RWPE2 (cell line): Measurements from ENCODE around the gene ERG28.

Experiments used
- ATAC-seq: fragments of 200-7000 bp; cut with Tn5 transposase; 3 replicates; pipeline ENCODE4 v1.9.1; 2021; ENCODE audit warnings: low read depth
- DNase-seq: peaks from one replicate; pipeline ENCODE4 v3.0.0-alpha.2; 2020; ENCODE audit warnings: low spot score
- H3K27ac ChIP-seq: fragments of 450-650 bp; 2 replicates; pipeline ENCODE4 v1.5.1; 2017; ENCODE audit warnings: mild to moderate bottlenecking; ENCODE audit not compliant: poor library complexity, severe bottlenecking
- H3K27me3 ChIP-seq: fragments of 250-450 bp; sonication (Bioruptor Pico); 2 replicates; pipeline ENCODE4 v1.5.1; 2021; ENCODE audit warnings: mild to moderate bottlenecking, moderate library complexity; ENCODE audit not compliant: insufficient read depth, poor library complexity, severe bottlenecking
- H3K36me3 ChIP-seq: fragments of 250-450 bp; sonication (Bioruptor Pico); 2 replicates; pipeline ENCODE4 v1.5.1; 2020; ENCODE audit warnings: low read depth, mild to moderate bottlenecking, moderate library complexity
- H3K4me1 ChIP-seq: fragments of 250-450 bp; sonication (Bioruptor Pico); 2 replicates; pipeline ENCODE4 v1.5.1; 2021; ENCODE audit warnings: mild to moderate bottlenecking, moderate library complexity; ENCODE audit not compliant: insufficient read depth, poor library complexity, severe bottlenecking
- H3K4me3 ChIP-seq: fragments of 250-450 bp; sonication (Bioruptor Pico); 2 replicates; pipeline ENCODE4 v1.5.1; 2021; ENCODE audit warnings: mild to moderate bottlenecking, moderate library complexity; ENCODE audit not compliant: severe bottlenecking
- H3K9me3 ChIP-seq: fragments of 250-450 bp; sonication (Bioruptor Pico); 2 replicates; pipeline ENCODE4 v1.5.1; 2021; ENCODE audit warnings: mild to moderate bottlenecking, moderate library complexity; ENCODE audit not compliant: severe bottlenecking
- TF ChIP-seq, protein P1 (sequence below): fragments of 450-650 bp; IDR thresholded peaks from one replicate; pipeline ENCODE4 v1.5.1; 2017; ENCODE audit warnings: mild to moderate bottlenecking, moderate library complexity; ENCODE audit not compliant: poor library complexity, severe bottlenecking

ERG28 gene

DNA sequence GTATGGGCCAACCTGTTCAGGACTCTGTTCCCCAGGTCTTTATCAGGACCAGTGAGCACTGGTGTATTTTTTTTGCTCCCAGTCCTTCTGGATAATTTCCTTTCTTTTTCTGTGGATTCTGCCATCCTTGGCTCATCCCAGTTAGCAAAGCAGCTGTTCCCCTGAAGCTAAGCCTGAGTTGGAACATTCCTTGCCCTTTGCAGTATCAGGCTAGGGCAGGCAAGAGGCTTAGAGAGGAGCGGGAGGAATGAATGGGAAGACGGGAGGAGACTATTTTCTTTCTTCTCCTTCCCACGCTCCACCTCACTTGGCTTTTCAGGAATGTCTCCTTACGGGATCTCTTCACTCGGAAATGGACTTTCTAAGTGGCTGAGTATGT, 29.2 kb downstream of the ERG28 start:
- Histone ChIP-seq H3K27me3 (no peaks in the 10 kb centered on the region), H3K4me3 (no peak overlapping the region), H3K9me3 (no peaks in the 10 kb centered on the region), H3K4me1 (no peaks in the 10 kb centered on the region), H3K36me3 (no peaks in the 10 kb centered on the region), H3K27ac (no peak overlapping the region)
- TF ChIP-seq, protein P1, sequence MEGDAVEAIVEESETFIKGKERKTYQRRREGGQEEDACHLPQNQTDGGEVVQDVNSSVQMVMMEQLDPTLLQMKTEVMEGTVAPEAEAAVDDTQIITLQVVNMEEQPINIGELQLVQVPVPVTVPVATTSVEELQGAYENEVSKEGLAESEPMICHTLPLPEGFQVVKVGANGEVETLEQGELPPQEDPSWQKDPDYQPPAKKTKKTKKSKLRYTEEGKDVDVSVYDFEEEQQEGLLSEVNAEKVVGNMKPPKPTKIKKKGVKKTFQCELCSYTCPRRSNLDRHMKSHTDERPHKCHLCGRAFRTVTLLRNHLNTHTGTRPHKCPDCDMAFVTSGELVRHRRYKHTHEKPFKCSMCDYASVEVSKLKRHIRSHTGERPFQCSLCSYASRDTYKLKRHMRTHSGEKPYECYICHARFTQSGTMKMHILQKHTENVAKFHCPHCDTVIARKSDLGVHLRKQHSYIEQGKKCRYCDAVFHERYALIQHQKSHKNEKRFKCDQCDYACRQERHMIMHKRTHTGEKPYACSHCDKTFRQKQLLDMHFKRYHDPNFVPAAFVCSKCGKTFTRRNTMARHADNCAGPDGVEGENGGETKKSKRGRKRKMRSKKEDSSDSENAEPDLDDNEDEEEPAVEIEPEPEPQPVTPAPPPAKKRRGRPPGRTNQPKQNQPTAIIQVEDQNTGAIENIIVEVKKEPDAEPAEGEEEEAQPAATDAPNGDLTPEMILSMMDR, result no peak
- ATAC-seq (no peak), DNase-seq (no peak)

DNA sequence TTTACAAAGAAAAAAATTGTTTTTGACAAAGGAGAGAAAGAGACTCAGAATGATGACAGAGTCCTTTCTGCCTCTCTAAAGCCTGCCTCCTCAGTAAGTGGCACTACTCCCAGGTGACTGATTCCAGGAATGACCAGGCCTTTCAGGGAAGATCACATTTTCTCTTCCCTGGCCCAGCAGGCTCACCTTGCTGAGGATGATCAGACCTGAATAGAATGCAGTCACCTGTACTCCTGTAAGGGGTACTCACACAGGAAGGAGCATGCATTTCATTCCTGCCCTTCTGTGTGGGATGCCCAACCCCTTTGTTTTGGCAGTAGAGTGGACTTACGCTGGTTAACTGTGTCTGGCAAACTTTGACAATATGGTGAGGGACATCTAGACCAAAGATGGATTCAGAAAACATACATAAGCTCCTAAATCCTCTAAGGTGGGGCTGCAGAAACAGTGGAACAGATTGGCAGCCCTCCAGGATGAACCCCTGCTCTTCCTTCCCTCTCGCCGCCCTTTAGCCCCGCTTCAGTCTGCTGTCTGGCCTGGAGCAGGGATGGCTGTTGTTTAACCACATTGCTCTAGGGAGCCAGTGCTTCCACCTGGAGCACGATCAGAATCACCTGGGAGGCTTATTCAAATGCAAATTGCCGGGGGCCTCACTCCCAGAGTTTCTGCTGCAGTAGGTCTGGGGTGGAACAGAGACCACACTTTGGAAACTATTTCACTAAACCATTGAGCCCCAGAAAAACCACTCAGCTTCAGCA, 29.8 kb downstream of the ERG28 start:
- TF ChIP-seq, protein P1, result no peak
- Histone ChIP-seq H3K9me3 (no peaks in the 10 kb centered on the region), H3K27ac (no peak overlapping the region), H3K36me3 (no peaks in the 10 kb centered on the region), H3K27me3 (no peaks in the 10 kb centered on the region), H3K4me1 (no peaks in the 10 kb centered on the region), H3K4me3 (no peak overlapping the region)
- DNase-seq, result no peak
- no peak for ATAC-seq

DNA sequence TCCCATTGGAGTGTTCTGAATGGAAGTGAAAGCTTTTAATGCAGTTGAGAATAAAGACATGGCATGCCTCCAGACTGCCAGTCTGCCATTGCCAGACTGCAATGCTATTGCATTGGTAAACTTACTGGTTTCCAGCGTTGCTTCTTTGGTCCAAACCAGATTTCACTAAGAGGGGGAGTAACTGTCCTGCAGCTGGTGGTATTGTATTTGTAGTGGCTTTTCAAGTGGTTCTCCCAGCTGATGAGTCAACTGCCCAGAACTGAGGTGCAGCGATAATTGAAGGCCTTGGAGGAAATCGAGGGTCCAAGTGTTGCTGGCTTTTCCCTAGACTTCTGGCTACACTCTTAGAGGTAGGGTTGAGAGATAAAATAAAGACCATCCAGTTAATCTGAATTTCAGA, 31.9 kb downstream of the ERG28 start:
- TF ChIP-seq, protein P1, result no peak
- Histone ChIP-seq H3K27me3 (no peaks in the 10 kb centered on the region), H3K9me3 (no peaks in the 10 kb centered on the region), H3K27ac (no peak overlapping the region), H3K4me3 (no peak overlapping the region), H3K4me1 (no peaks in the 10 kb centered on the region), H3K36me3 (no peaks in the 10 kb centered on the region)
- ATAC-seq (no peak), DNase-seq (no peak)

DNA sequence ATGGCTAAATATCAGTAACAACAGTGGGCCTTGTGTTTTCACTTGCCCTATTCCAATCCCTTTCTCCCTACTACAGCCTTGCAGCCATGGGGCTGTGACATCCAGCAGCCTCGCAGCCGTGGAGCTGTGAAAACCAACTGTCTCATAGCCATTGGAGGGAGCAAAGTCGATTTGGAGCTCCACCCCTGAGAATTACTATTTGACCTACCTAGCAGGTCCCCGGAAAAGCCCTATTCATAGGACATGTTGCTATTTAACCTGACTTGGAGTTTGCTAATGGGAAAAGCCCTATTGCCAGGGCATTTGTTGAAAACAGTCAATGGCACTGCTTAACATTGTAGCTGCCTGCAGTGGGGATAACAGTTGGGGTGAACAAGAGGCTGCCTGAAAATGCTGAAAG, 33.3 kb downstream of the ERG28 start:
- H3K36me3 ChIP-seq, result no peaks in the 10 kb centered on the region
- DNase-seq (no peak), ATAC-seq (no peak)
- no peaks in the 10 kb centered on the region for H3K4me1 ChIP-seq
- H3K4me3 ChIP-seq, result no peak overlapping the region
- no peaks in the 10 kb centered on the region for H3K27me3 ChIP-seq
- no peaks in the 10 kb centered on the region for H3K9me3 ChIP-seq
- no peak overlapping the region for H3K27ac ChIP-seq
- TF ChIP-seq, protein P1, result no peak

DNA sequence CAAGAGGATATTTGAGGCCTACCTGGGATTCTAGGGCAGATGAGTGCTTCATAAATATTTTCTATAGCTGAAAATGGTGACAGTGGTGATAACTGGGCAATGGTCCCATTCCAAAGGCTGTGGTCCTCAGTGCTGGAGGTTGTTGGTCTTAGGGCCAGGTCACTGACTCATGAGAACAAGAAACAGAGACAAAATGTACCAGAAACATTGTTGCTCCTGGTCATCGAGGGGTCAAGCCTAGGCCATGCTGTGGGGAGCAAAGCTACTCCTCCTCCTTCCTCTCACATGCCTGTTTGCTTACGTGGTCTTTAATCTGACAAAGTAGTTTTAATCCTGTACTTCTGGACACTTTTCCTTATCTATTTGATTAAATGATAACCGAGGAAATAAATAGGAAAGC, 33.8 kb downstream of the ERG28 start:
- no peaks in the 10 kb centered on the region for H3K4me1 ChIP-seq

More for the DNA sequence above, 33.8 kb downstream of the ERG28 start:
- ATAC-seq (no peak), DNase-seq (no peak)
- no peak overlapping the region for H3K4me3 ChIP-seq
- no peak overlapping the region for H3K27ac ChIP-seq
- TF ChIP-seq, protein P1, result no peak
- H3K27me3 ChIP-seq, result no peaks in the 10 kb centered on the region
- H3K9me3 ChIP-seq, result no peaks in the 10 kb centered on the region
- H3K36me3 ChIP-seq, result no peaks in the 10 kb centered on the region
